Activated B cell treated with CpG ODN at 0.5 μM for 24 hours (primary cell): ENCODE measurements around the gene OSBPL6. TPM values are rescaled to one million over a fixed set of nuclear protein-coding genes. Genes with fewer than 3 reads are reported as not detected.

Experiments
- ATAC-seq: fragments of 200-7000 bp; cut with Tn5 transposase; one replicate; pipeline ENCODE4 v1.10.0; 2021; ENCODE audit warnings: low read depth, mild to moderate bottlenecking, moderate library complexity
- CTCF ChIA-PET: fragments of 350-600 bp; sonication (Branson Sonifier 250); formaldehyde crosslinking; loops from one replicate; lab custom pipeline; 2021; ENCODE audit warnings: antibody characterized with exemption; lab: Charles Lee
- POLR2A ChIA-PET: fragments of 350-600 bp; sonication (Branson Sonifier 250); formaldehyde crosslinking; loops from one replicate; lab custom pipeline; 2021; ENCODE audit warnings: antibody characterized with exemption; lab: Charles Lee
- DNase-seq: peaks from one replicate; pipeline ENCODE4 v3.0.0; 2022
- H3K27ac Mint-ChIP-seq: one replicate; pipeline ENCODE4 v1.8.0; 2020; ENCODE audit warnings: mixed read lengths
- H3K27me3 Mint-ChIP-seq: one replicate; pipeline ENCODE4 v1.8.0; 2021; ENCODE audit warnings: mixed read lengths
- H3K36me3 Mint-ChIP-seq: one replicate; pipeline ENCODE4 v1.8.0; 2021; ENCODE audit warnings: low read depth, mixed read lengths
- H3K4me1 Mint-ChIP-seq: one replicate; pipeline ENCODE4 v1.8.0; 2021; ENCODE audit warnings: mixed read lengths
- H3K4me3 Mint-ChIP-seq: one replicate; pipeline ENCODE4 v1.8.0; 2020; ENCODE audit warnings: mild to moderate bottlenecking, mixed read lengths
- H3K9me3 Mint-ChIP-seq: one replicate; pipeline ENCODE4 v1.8.0; 2020; ENCODE audit warnings: mixed read lengths
- CTCF ChIP-seq: fragments of 200-600 bp; IDR thresholded peaks from one replicate; pipeline ENCODE4 v1.8.0; 2022; ENCODE audit warnings: antibody characterized with exemption, mild to moderate bottlenecking
- intact Hi-C: fragments of 100-400 bp; cut with micrococcal nuclease; formaldehyde crosslinking; loops from one replicate; pipeline ENCODE4 v1.15.1; 2024
- total RNA-seq: library from RNA; stranded (reverse); gene quantifications from 2 replicates; pipeline ENCODE4 v1.2.3, GENCODE V29; 2022

The OSBPL6 gene
- total RNA-seq, 1 donor from 2014 or later = not detected

- H3K9me3 Mint-ChIP-seq = peaks cover 22% of the 10 kb centered on the region
- CTCF ChIA-PET = no interaction called here
- H3K4me1 Mint-ChIP-seq = no peaks in the 10 kb centered on the region
- no peak overlapping the region for H3K27ac Mint-ChIP-seq
- no peak for TF ChIP-seq CTCF
- POLR2A ChIA-PET = no interaction called here
- no peak overlapping the region for H3K4me3 Mint-ChIP-seq
- intact Hi-C loops = no loop called here
- H3K36me3 Mint-ChIP-seq = peaks cover 55% of the 10 kb centered on the region
- ATAC-seq (no peak), DNase-seq (no peak)
- no peaks in the 10 kb centered on the region for H3K27me3 Mint-ChIP-seq
These were observed 233.1 kb downstream of the OSBPL6 start for GRCh38 chr2:178427458-178427857.

GRCh38 chr2:178428396-178428806 lies 234.1 kb downstream of the OSBPL6 start:
- Mint-ChIP-seq H3K36me3 (peaks cover 64% of the 10 kb centered on the region), H3K27me3 (no peaks in the 10 kb centered on the region), H3K4me1 (no peaks in the 10 kb centered on the region), H3K9me3 (peaks cover 22% of the 10 kb centered on the region), H3K27ac (no peak overlapping the region), H3K4me3 (no peak overlapping the region)
- ChIA-PET CTCF (no interaction called here), POLR2A (no interaction called here)
- no peak for TF ChIP-seq CTCF
- DNase-seq = no peak
- no peak for ATAC-seq
- intact Hi-C loops = no loop called here

- intact Hi-C loops = no loop called here
- no peaks in the 10 kb centered on the region for H3K27me3 Mint-ChIP-seq
- ChIA-PET CTCF (no interaction called here), POLR2A (no interaction called here)
- no peak overlapping the region for H3K27ac Mint-ChIP-seq
- no peaks in the 10 kb centered on the region for H3K4me1 Mint-ChIP-seq
- no peak for TF ChIP-seq CTCF
- no peak for ATAC-seq
- no peak overlapping the region for H3K4me3 Mint-ChIP-seq
- H3K36me3 Mint-ChIP-seq = peaks cover 71% of the 10 kb centered on the region
- DNase-seq = no peak
- peaks cover 22% of the 10 kb centered on the region for H3K9me3 Mint-ChIP-seq
These were observed 235.0 kb downstream of the OSBPL6 start for GRCh38 chr2:178429336-178429735.

- ChIA-PET POLR2A (interaction anchor here (1.9 kb wide), 1 partner anchor 14 kb away, joined by 6 read pairs; the partner anchor contains the start of genes PJVK and PRKRA), CTCF (no interaction called here)
- H3K9me3 Mint-ChIP-seq = no peaks in the 10 kb centered on the region
- H3K36me3 Mint-ChIP-seq = peaks cover 78% of the 10 kb centered on the region
- intact Hi-C loops = no loop called here
- H3K4me3 Mint-ChIP-seq = no peak overlapping the region
- DNase-seq (no peak), ATAC-seq (no peak)
- no peak overlapping the region for H3K27ac Mint-ChIP-seq
- H3K27me3 Mint-ChIP-seq = no peaks in the 10 kb centered on the region
- H3K4me1 Mint-ChIP-seq = no peaks in the 10 kb centered on the region
- no peak for TF ChIP-seq CTCF
These were observed 242.3 kb downstream of the OSBPL6 start for GRCh38 chr2:178436662-178437061.

- no peaks in the 10 kb centered on the region for H3K9me3 Mint-ChIP-seq
- TF ChIP-seq CTCF = no peak
- DNase-seq (no peak), ATAC-seq (no peak)
- no peaks in the 10 kb centered on the region for H3K27me3 Mint-ChIP-seq
- POLR2A ChIA-PET = interaction anchor here (0.6 kb wide), 1 partner anchor 8 kb away, joined by 3 read pairs; no protein-coding TSS in a partner anchor
- CTCF ChIA-PET = no interaction called here
- no peak overlapping the region for H3K27ac Mint-ChIP-seq
- intact Hi-C loops = no loop called here
- no peak overlapping the region for H3K4me3 Mint-ChIP-seq
- peaks cover 73% of the 10 kb centered on the region for H3K36me3 Mint-ChIP-seq
- no peaks in the 10 kb centered on the region for H3K4me1 Mint-ChIP-seq
These were observed 247.1 kb downstream of the OSBPL6 start for GRCh38 chr2:178441426-178441825.
